ENCODE measurements around the gene IL2RA. TPM values are rescaled to one million over a fixed set of nuclear protein-coding genes. Genes with fewer than 3 reads are reported as not detected.

The IL2RA gene
- total and polyA plus RNA-seq, 4 donors: 0.24 to 10.3 (median 3.4) TPM

DNA sequence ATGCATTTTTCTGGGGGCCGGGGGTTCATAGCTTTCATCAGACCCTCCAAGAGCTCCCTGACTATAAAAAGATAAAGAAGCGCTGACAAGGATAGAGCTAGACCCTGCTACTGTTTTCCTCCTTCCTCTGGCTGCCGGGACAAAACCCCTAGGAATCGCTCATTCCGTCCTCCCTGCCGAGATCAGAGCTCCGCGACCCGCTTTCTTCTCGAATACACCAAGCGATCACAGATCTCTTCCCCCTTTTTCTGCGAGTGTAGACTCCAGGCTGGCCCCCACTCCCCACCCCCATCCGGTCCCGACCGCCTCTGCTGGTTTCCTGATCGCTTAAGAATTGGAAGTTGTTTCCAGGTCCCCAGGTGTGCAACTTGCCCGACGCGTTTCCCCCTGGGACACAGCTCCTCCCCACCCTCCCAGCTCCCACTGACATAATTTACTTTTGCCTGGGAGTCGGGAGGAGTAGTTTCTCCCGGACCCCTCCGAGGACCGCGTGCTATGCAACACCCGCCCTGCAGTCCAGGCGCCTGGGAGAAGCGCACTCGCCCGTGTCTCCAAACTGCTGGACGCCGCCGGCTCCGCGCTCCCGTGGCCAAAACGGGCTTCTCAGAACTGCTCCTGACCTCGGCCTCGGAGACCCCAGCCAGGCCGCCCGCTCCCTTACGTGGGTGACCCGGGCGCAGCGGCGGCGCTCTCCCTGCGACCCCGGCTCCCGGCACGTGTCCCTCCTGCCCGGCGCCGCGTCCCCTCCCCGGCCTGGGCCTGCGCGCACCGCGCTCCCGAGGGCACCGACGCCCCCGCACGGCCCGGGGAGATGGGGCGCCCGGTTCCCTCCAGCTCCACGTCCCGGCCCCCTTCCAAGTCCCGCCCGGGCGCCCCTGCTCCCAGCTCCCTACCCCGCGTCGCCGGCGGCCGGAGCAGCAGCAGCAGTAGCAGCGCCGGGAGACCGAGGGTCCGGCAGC lies 85.4 kb downstream of the IL2RA start:
- Histone ChIP-seq H3K9me3 (ENCODE audit: control insufficient read depth in 4 of 4, insufficient read depth in 3 of 4, low read length in 3 of 4) (no peaks in the 10 kb centered on the region), H3K27ac (ENCODE audit: low read depth in 1 of 2, low read length in 1 of 2) (peak overlapping the region; percentile 90 to 99), H3K4me1 (ENCODE audit: control insufficient read depth in 5 of 5, insufficient read depth in 5 of 5, low read length in 5 of 5) (peaks cover 0 to 14% (median 7%) of the 10 kb centered on the region in 5 donors), H3K9ac (ENCODE audit: insufficient read depth in 1 of 2, low read length in 2 of 2) (peak overlapping the region in 1 of 2 donors; percentile 11), H3K36me3 (ENCODE audit: control insufficient read depth in 4 of 4, insufficient read depth in 4 of 4, low read length in 4 of 4) (no peaks in the 10 kb centered on the region), H3K4me3 (peak overlapping the region; percentile 99), H3K27me3 (ENCODE audit: control insufficient read depth in 3 of 3, insufficient read depth in 3 of 3, low read length in 2 of 3) (peaks cover 0 to 23% (median 0%) of the 10 kb centered on the region in 3 donors)
- 1% methylated on average over 70 to 82 of the region's 82 CpGs for WGBS, 2 donors
- DNase-seq (peak; percentile 44 to 57 (median 57)), ATAC-seq (ENCODE audit: insufficient read depth, low FRiP score) (peak; percentile 50)
- TF ChIP-seq, protein P1, sequence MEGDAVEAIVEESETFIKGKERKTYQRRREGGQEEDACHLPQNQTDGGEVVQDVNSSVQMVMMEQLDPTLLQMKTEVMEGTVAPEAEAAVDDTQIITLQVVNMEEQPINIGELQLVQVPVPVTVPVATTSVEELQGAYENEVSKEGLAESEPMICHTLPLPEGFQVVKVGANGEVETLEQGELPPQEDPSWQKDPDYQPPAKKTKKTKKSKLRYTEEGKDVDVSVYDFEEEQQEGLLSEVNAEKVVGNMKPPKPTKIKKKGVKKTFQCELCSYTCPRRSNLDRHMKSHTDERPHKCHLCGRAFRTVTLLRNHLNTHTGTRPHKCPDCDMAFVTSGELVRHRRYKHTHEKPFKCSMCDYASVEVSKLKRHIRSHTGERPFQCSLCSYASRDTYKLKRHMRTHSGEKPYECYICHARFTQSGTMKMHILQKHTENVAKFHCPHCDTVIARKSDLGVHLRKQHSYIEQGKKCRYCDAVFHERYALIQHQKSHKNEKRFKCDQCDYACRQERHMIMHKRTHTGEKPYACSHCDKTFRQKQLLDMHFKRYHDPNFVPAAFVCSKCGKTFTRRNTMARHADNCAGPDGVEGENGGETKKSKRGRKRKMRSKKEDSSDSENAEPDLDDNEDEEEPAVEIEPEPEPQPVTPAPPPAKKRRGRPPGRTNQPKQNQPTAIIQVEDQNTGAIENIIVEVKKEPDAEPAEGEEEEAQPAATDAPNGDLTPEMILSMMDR (IDR thresholded peaks at IDR 0.05; ENCODE audit: control extremely low read depth, extremely low read depth): no peak

DNA sequence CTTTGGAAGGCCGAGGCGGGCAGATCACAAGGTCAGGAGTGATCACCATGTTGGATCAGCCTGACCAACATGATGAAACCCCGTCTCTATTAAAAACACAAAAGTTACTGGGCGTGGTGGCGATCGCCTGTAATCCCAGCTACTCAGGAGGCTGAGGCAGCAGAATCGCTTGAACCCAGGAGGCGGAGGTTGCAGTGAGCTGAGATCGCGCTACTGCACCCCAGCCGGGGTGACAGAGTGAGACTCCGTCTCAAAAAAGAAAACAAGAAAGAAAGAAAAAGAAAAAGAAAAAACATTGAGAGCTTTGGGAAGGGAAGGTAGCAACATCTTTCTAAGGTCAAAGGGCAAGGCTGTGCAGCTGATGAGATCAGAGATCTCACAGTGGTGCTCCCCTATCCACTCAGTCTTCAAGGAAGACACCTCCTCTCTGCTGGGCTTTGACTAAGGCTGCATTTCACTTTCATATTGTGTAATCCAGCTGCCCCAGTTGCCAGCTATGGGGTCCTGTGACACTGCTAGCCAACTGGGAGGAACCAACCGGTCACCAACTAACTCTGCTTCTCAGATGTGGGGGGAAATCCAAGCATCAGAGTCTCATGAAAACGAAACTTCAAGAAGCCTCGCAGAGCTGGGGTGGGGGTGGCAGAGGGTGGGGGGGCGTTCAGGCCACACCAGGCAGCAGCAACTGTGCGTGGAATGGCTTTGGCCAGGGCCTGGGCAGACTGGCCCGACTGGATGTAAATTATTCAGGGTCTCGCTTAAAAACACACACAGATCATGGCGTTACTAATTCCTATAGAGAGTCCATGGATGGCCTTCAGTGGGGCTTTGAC lies 86.3 kb downstream of the IL2RA start:
- H3K9ac ChIP-seq (ENCODE audit: insufficient read depth in 1 of 2, low read length in 2 of 2): no peak overlapping the region
- ATAC-seq (ENCODE audit: insufficient read depth, low FRiP score) (no peak), DNase-seq (peak in 2 of 3 donors; percentile 53 to 60)
- peaks cover 0 to 18% (median 0%) of the 10 kb centered on the region in 3 donors for H3K27me3 ChIP-seq (ENCODE audit: control insufficient read depth in 3 of 3, insufficient read depth in 3 of 3, low read length in 2 of 3)
- 61 to 63% methylated on average over 20 of the region's 20 CpGs for WGBS, 2 donors
- peaks cover 0 to 14% (median 4%) of the 10 kb centered on the region in 5 donors for H3K4me1 ChIP-seq (ENCODE audit: control insufficient read depth in 5 of 5, insufficient read depth in 5 of 5, low read length in 5 of 5)
- no peaks in the 10 kb centered on the region for H3K36me3 ChIP-seq (ENCODE audit: control insufficient read depth in 4 of 4, insufficient read depth in 4 of 4, low read length in 4 of 4)
- H3K9me3 ChIP-seq (ENCODE audit: control insufficient read depth in 4 of 4, insufficient read depth in 3 of 4, low read length in 3 of 4): no peaks in the 10 kb centered on the region
- peak overlapping the region; percentile 90 to 99 for H3K27ac ChIP-seq (ENCODE audit: low read depth in 1 of 2, low read length in 1 of 2)
- TF ChIP-seq, protein P1 (IDR thresholded peaks at IDR 0.05; ENCODE audit: control extremely low read depth, extremely low read depth): no peak
- H3K4me3 ChIP-seq: peak overlapping the region; percentile 99

DNA sequence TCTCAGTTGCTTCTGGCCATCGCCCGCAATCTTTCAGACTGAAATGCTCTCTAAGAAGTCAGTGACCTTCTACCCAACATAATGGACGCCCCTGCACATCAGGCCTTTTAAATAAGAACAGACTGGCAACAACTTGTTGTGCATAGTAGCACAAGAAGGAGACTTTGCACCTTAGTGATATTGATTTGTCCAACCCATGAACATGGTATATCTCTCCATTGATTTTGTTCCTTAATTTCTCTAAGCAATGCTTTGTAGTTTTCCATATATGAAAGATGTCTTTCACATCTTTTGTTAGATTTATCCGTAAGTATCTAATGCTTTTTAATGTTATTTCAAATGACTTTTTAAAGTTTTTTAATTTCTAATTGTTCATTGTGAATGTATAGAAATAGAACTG lies 89.1 kb downstream of the IL2RA start:
- WGBS, 2 donors: 71 to 94% methylated on average over 4 of the region's 4 CpGs
- Histone ChIP-seq H3K4me1 (ENCODE audit: control insufficient read depth in 5 of 5, insufficient read depth in 5 of 5, low read length in 5 of 5) (peaks cover 0 to 15% (median 1%) of the 10 kb centered on the region in 5 donors), H3K9me3 (ENCODE audit: control insufficient read depth in 4 of 4, insufficient read depth in 3 of 4, low read length in 3 of 4) (no peaks in the 10 kb centered on the region), H3K9ac (ENCODE audit: insufficient read depth in 1 of 2, low read length in 2 of 2) (no peak overlapping the region), H3K27ac (ENCODE audit: low read depth in 1 of 2, low read length in 1 of 2) (no peak overlapping the region), H3K27me3 (ENCODE audit: control insufficient read depth in 3 of 3, insufficient read depth in 3 of 3, low read length in 2 of 3) (peaks cover 0 to 5% (median 0%) of the 10 kb centered on the region in 3 donors), H3K4me3 (no peak overlapping the region), H3K36me3 (ENCODE audit: control insufficient read depth in 4 of 4, insufficient read depth in 4 of 4, low read length in 4 of 4) (peaks cover 0 to 4% (median 0%) of the 10 kb centered on the region in 4 donors)
- TF ChIP-seq, protein P1 (IDR thresholded peaks at IDR 0.05; ENCODE audit: control extremely low read depth, extremely low read depth): no peak
- DNase-seq: no peak
- ATAC-seq (ENCODE audit: insufficient read depth, low FRiP score): no peak

Measured in lung (tissue), 12 donors.